ENCODE results near the gene CYP2A13. TPM values are rescaled to one million over a fixed set of nuclear protein-coding genes. Genes with fewer than 3 reads are reported as not detected.

The CYP2A13 gene
- total and polyA plus RNA-seq, 9 of the 15 experiments (the other 6 are each of a cell fraction or from before 2014, with no cell fraction given): not detected

GRCh38 chr19:41098762-41099161 is 10.5 kb downstream of the CYP2A13 start:
- WGBS (ENCODE audit: insufficient coverage, low coverage, missing lambda C conversion rate): 0% methylated on average over 5 of the region's 5 CpGs
- no TSS peak for BruUV-seq (replicated peaks)
- ChIA-PET POLR2A (interaction anchor here (1.7 kb wide), 1 partner anchor 16 kb away, joined by 4 read pairs; no protein-coding TSS in a partner anchor), CTCF (ENCODE audit: low intra/inter-chr PET ratio) (no interaction called here)
- Histone ChIP-seq H3K4me3 (no peak overlapping the region), H3K36me3 (ENCODE audit: control insufficient read depth, insufficient read depth, low read length) (no peaks in the 10 kb centered on the region), H4K20me1 (replicated peaks; ENCODE audit: control insufficient read depth, insufficient read depth, low read length) (no peaks in the 10 kb centered on the region), H3K27ac (ENCODE audit: extremely low read depth, low read depth, low read length) (no peak overlapping the region), H3K9ac (ENCODE audit: insufficient read depth in 1 of 2, low read depth in 2 of 2, low read length in 2 of 2) (no peak overlapping the region), H3K27me3 (ENCODE audit: control insufficient read depth in 2 of 2, insufficient read depth in 2 of 2, low read length in 2 of 2) (peaks cover 0 to 12% of the 10 kb centered on the region in 2 experiments; a peak in 3 of 5 replicates), H3K4me2 (ENCODE audit: insufficient read depth, low read length) (no peak overlapping the region), H3K9me3 (replicated peaks; ENCODE audit: control insufficient read depth, insufficient read depth, low read depth, low read length) (no peaks in the 10 kb centered on the region), H2AFZ (ENCODE audit: low read depth, low read length) (no peak overlapping the region), H3K4me1 (replicated peaks in 1 of 2; ENCODE audit: control insufficient read depth in 2 of 2, insufficient read depth in 2 of 2, low read length in 2 of 2) (peaks cover 0 to 2% of the 10 kb centered on the region in 2 experiments; a peak in 2 of 5 replicates), H3K9me1 (ENCODE audit: control insufficient read depth, insufficient read depth, low read length) (no peaks in the 10 kb centered on the region), H3K79me2 (ENCODE audit: control insufficient read depth, insufficient read depth, low read length) (no peaks in the 10 kb centered on the region)
- TF ChIP-seq E2F1 (CRISPR knock-in tag; IDR thresholded peaks at IDR 0.05) (no peak), NUFIP1 (IDR thresholded peaks at IDR 0.05; ENCODE audit: partially characterized antibody) (no peak), PHB2 (IDR thresholded peaks at IDR 0.05; ENCODE audit: low read depth) (no peak), CXXC5 (CRISPR knock-in tag; IDR thresholded peaks at IDR 0.05) (no peak), PCBP1 (IDR thresholded peaks at IDR 0.05; ENCODE audit: low read depth, low read length, poor library complexity, severe bottlenecking) (no peak), ZNF407 (IDR thresholded peaks at IDR 0.05; ENCODE audit: low read depth) (no peak), ZKSCAN8 (CRISPR knock-in tag; IDR thresholded peaks at IDR 0.05) (no peak), RB1 (IDR thresholded peaks at IDR 0.05; ENCODE audit: low read depth) (no peak), NELFE (IDR thresholded peaks at IDR 0.05; ENCODE audit: insufficient read depth, insufficient read length) (no peak), EZH2 (IDR thresholded peaks at IDR 0.05; ENCODE audit: borderline replicate concordance, low read depth, low read length) (no peak)
- TF ChIP-seq, protein P1, sequence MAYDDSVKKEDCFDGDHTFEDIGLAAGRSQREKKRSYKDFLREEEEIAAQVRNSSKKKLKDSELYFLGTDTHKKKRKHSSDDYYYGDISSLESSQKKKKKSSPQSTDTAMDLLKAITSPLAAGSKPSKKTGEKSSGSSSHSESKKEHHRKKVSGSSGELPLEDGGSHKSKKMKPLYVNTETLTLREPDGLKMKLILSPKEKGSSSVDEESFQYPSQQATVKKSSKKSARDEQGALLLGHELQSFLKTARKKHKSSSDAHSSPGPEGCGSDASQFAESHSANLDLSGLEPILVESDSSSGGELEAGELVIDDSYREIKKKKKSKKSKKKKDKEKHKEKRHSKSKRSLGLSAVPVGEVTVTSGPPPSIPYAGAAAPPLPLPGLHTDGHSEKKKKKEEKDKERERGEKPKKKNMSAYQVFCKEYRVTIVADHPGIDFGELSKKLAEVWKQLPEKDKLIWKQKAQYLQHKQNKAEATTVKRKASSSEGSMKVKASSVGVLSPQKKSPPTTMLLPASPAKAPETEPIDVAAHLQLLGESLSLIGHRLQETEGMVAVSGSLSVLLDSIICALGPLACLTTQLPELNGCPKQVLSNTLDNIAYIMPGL (CRISPR knock-in tag; IDR thresholded peaks at IDR 0.05): no peak
- ATAC-seq: no peak
- intact Hi-C loops (cut with micrococcal nuclease): no loop called here
- DNase-seq (ENCODE audit: extremely low read depth in 1 of 4, low spot score in 3 of 4): no peak
- no peak for FAIRE-seq
- in situ Hi-C loops (cut with MboI): no loop called here
